GM18526 (cell line): Measurements from ENCODE around the gene TMEM154.

ENCODE experiments used
- POLR2A ChIP-seq: IDR thresholded peaks from 3 replicates; pipeline ENCODE4 v1.6.1; 2011; ENCODE audit not compliant: insufficient read length; ENCODE audit errors: extremely low read depth

TMEM154 gene

DNA sequence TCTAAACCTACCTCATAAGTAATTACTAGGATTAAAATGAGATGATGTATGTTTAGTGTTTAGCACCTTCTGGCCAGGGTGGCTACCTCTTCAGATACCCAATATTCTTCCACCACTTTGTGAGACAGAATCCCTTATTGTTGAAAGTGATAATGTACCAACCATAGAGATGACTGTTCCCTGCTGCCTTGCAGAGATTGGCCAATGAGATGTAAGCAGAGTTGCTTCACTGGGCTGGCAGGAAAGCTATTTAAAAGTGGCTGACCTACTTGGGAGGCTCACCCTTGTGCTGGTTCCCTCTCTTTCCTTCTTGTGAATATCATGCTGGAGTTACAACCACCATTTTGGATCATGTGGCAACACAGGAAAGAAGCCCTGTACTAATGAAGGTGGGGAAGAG is 58.9 kb downstream of the TMEM154 start:
- no peak for TF ChIP-seq POLR2A

DNA sequence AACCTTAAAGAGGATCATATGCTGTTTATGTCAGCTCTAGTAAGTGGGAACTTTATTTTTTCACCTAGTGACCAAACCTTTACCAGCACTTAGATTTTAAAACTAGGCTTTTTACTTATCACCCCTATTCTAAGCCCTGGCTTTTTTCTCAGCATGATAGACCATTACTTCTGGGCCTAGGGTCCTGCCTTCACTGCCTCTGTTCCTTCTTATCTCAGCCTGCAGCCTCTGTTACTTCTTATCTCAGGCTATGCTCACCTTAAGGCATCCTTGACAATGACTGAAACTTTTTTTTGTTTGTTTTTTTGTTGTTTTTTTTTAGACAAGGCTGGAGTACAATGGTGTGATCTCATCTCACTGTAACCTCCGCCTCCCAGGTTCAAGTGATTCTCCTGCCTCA is 59.6 kb downstream of the TMEM154 start:
- no peak for TF ChIP-seq POLR2A

DNA sequence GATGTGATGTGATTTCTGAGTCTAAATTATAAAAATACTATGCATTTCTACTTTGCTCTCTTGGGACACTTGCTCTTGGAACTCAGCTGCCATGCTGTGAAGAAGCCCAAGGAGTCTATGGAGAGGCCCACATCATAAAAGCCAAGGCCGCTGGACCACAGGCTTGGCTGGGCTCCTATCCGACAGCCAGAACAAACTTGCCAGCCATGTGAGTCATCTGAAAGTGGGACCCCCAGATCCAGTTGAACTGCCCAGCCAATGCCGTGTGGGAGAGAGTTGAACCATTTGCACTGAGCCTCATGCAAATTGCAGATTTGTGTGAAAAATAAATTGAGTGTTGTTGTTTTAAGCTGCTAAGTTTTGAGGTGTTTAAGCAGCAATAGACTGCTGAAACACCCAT is 60.2 kb downstream of the TMEM154 start:
- TF ChIP-seq POLR2A: no peak

DNA sequence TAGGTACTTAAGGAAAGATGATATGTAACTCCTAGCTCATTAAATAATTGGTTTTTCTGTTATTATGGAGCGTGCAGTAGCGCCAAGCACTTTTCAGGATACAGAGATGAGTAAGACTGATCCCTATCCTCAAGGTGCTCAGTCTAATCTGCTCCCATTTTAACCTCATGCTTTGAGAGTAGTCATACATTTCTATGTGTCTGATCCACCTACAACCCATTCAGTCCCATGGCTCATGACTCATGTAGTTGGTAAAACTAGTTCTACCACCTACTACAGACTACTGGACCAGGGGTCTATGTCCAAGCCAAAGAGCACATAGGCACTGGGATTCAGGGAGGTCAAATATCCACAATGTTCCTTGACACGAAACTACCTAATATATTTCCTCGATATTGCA is 60.8 kb downstream of the TMEM154 start:
- TF ChIP-seq POLR2A: no peak

DNA sequence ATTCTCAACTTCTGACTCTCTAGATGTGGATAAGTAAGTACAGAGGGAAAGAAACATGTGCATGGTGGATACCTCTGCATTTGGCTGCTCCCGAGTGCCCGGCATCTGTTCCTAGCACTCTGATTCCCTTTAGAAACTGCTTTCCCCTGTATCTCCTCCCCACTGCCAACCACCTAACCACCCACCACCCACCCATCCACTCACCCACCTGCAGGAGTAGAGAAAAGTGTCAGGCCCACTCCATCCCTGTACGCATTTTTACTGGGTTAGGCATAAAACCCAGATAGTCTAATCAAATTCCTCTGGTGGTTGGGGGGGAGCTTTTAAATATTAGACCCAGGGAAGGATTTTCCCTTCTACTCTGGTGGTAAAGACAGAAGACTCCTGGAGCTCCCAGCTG is 63.0 kb downstream of the TMEM154 start:
- no peak for TF ChIP-seq POLR2A

DNA sequence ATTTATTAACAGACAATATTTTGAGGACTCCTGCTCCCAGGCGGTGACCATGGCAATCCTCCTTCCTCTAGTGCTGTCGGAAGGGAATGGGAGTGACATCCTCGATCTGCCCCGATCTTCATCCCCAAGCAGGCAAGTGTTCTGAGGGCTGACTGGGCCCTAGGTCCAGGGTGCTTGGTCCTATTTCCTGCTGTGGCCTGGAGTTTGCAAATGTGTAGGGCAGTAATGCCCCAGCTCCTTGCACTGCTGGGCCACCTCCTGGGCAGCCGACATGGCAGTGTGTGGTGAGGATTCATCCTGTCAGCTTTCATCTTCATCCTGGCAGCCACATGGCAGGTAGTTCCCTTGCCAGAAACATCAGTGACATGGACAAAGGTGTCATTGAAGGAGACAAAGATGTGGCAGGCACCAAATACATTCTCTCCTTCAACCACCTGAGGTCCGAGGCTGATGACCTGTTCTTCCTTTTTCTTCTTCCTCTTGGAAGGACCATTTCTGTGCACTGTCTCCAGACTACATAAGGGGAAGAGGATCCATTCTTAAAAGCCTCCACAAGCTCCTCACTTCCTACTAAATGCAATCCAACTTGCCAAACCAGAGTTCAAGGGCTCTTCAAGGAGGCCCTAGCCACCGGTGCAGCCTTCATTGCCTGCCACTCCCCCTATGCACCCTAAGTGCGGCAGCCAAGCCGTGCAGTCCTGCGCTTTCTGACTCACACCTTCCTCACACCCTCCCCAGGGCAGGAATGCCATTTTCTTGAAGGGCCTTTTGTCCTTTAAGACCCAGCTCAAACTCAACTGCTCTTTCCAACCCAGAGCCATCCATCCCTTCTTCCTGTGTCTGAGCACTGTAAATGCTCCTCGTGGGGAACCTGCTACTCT is 65.7 kb downstream of the TMEM154 start:
- no peak for TF ChIP-seq POLR2A

DNA sequence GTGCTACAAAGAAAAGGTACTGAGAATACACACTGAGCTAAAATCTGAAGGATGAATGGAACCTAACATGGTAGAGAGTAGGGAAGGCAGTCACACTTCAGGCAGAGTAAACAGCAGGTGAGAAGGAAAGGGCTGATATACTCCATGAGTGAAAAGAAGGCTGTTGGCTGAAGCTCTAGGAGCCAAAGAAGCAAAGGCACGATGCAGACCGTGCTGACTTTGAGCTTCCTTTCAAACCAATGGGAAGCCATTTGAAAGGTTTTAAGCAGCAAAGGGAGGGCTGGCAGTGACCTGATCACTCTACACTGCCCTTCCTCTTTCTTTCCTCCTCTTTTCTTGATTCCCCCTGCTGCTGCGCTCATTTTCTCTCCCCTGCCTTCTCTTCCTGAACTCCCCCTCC is 66.4 kb downstream of the TMEM154 start:
- no peak for TF ChIP-seq POLR2A

DNA sequence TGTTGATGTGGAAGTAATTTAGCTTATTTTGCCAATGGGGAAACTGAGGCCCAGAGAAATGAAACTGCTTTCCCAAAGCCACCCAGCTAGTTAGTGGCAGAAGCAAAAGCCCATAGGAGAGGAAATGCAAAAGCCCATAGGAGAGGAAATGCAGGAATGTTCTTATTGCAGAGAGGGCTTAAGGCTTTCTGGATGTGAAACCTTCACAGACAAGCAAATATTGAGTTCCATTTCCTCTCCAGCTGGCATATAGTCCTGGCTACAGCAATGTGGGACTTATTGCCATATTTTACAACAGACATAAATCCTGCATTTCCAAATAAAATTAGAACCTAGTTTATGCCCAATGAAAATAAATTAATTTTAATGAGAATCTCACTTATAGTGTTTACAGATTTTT is 69.7 kb downstream of the TMEM154 start:
- TF ChIP-seq POLR2A: no peak

DNA sequence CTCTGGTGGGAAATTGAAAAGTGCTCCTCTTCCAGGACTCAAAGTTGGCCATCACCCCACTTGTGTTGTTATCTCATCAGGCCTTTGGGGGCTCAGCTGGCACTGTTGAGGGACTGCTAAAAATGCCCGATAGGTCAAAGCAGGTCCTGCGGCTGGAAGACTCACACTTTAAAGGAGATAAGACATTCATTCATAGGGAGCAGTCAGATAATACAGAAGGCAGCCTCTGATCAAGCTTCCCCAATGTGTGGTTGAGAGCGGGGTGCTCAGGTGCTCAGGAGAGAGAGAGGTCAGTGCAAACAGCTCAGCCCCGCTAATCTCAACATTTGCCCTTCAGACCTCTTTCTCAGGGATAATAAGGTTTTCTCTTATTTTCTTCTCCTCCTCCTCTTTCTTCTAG is 70.3 kb downstream of the TMEM154 start:
- no peak for TF ChIP-seq POLR2A

DNA sequence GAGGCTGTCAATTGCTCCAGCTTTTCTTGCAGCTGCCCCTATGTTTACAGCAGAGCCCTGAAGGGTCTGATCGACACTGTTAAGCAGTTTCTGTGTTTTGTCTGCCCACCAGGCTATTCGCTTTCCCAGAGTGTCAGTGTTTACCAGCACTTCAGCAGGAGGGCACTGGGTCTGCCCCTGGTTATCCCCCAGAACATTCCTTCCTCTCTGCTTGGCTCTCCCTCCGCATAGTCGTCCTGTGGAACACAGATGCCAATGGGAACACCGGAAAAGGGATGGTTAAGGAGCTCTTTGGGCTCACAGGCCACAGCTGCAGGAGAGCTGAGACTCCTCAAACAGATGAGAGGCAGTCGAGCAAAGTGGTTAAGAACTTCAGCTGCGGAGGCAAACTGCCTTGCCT is 72.6 kb downstream of the TMEM154 start:
- no peak for TF ChIP-seq POLR2A

DNA sequence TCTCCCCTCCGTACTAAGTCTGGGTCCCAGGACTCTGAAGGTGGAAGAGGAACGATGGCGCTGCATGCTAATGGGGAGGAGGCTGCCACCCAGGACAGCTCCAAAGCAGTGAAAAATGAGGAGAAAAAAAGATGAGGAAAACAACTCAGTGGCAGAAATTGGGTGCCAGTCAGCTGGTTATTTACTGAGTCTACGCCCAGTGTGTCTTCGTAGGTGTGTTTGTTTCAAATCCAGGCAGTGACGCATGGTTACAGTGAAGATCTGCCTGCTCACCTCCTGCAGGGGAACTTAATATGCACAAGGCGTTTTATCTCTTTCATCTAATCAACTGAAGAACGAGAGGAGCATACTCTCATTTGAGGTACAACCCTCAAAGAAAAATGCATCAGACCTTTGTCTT is 73.0 kb downstream of the TMEM154 start:
- TF ChIP-seq POLR2A: no peak

DNA sequence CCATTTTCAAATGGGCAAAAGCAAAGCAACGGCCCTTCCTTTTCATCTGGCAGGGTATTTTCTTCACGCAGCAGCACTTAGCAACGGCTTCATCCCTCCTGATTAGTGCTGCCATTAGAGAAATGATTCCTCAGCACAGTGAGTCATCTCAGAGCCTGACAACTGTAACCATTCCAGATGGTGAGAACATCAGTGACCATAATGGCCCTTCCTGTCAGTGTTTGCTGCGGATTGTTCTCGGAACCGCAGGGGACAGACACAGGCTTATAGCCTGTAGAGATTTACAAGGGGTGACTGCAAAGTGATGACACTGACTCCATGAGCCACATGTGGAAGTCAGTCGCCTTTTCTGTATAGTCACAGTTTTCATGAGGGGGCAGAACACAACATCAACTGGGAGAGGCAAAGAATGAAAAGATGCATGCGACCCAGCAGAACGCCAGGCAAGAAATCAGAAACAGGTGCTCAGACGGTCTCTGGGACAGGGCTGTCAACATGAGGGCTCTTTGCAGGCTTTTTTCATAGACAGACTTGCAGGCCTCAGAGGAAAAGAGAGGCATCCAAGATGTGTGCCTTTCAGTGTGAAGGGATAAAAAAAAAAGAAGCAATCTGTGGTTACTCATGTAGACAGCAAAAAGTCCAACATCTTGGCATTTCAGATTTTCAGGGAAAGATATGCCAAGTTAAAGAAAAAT is 74.0 kb downstream of the TMEM154 start:
- TF ChIP-seq POLR2A: no peak

DNA sequence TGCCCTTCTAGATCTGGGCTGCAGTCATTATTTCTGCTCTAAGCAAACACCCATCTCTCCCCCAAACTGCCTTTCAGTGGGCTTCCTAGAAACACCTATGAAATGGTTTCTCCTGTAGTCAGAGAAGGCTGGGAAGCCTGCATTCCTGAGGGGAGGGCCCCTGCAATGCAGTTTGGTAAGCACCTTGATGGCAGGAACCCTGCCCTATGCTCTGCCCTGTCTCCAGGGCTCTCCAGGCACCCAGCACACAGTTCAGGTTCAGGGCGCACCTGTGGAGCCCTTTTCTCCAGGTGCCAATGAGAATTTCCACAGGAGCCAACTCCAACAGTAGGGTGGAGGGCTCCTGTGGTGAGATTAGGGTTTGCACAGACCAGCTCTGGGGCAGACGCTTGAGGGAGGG is 74.8 kb downstream of the TMEM154 start:
- TF ChIP-seq POLR2A: no peak

DNA sequence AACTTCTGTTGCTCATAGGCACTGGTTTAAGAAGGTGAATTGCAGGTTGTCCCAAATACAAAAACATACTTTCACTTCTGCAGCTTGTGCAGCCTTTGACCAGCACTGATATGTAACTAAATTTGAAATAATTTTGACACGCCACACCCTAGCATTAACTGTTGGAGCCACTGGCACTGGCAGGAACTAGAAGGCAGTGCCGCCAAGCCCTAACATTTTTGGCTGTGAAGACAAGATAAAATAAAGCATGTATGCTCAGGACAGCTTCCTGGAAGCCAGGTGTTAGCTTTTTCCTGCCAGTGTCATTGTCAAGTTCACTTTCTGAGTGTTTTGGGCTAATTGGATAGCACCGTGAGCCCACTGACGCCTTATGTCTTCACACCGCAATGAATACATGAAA is 78.6 kb downstream of the TMEM154 start:
- no peak for TF ChIP-seq POLR2A

DNA sequence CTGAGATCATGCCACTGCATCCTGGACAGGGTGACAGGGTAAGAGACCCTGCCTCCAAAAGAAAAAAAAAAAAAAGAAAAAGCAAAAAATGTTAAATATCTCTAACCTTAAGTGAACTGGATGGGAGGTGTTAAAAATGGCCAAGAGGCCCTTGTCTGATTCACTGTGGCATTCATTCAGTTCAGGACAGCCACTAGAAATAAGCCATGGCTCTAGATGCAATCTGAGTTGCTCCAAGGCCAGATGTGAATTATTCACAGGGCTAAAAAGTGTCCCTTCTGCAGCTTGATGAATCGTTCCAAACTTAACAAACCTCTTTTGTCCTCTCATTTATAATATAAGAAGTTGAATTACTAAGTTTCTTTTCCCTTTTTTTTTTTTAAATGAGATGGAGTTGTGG is 80.2 kb downstream of the TMEM154 start:
- no peak for TF ChIP-seq POLR2A

DNA sequence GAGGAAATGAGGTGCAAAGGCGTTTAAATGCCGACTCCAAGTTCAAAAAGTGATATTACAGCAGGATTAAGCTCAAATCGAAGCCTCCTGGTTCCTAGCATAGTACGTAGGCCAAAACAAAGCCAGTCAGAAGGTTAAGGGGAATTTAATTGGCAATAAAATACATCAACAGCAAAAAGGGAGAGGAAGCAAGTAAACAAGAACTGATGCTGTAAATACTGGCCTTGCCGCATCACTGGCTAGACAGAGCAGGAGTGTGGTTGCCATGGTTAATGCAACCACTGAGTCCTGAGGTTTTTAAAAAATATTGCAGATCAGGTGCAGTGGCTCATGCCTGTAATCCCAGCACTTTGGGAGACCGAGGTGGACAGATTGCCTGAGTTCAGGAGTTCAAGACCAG is 80.7 kb downstream of the TMEM154 start:
- no peak for TF ChIP-seq POLR2A

DNA sequence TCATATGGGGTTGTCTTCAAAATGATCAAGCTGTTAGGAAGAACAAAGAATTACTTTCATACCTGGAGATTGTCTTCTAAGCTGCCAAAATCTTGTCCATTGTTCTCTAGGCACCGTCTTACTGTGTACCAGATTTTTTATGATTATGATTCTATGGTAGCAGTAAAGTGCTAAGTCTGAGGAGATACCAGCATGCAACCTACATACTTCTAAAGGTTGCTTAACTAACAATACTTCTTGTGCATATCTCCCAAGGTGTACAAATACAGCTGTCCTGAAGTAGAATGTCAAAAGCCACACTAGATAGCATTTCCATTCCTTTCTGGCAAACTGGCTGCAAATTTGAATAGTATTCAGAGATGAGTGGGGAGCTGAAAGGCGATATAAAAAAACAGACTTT is 81.3 kb downstream of the TMEM154 start:
- TF ChIP-seq POLR2A: no peak
